ENCODE results near the gene JAML.

- no peak for TF ChIP-seq CTCF (IDR thresholded peaks at IDR 0.05)
- TF ChIP-seq POLR2A (IDR thresholded peaks at IDR 0.05), result no peak
Observed at GRCh38 chr11:118163494-118163893, 61.3 kb downstream of the JAML start.
